SK-N-SH treated with all-trans-retinoic acid at 6 μM for 48 hours (cell line): ENCODE data around the gene TNN.

Source experiments
- ARNTL ChIP-seq: fragments of 450-650 bp; formaldehyde crosslinking; IDR thresholded peaks from 2 replicates; pipeline ENCODE4 v1.5.0; 2020; ENCODE audit warnings: low read depth, mild to moderate bottlenecking, moderate library complexity, borderline replicate concordance
- CSDC2 ChIP-seq: fragments of 250-450 bp; sonication (Bioruptor Pico); IDR thresholded peaks from 2 replicates; pipeline ENCODE4 v1.5.0; 2020; ENCODE audit warnings: mild to moderate bottlenecking, moderate library complexity
- ESRRG ChIP-seq: fragments of 250-450 bp; sonication (Bioruptor Pico); IDR thresholded peaks from 2 replicates; pipeline ENCODE4 v1.6.1; 2021; ENCODE audit warnings: mild to moderate bottlenecking
- GLIS3 ChIP-seq: fragments of 250-450 bp; sonication (Bioruptor Pico); IDR thresholded peaks from 2 replicates; pipeline ENCODE4 v1.5.0; 2020; ENCODE audit warnings: mild to moderate bottlenecking, moderate library complexity
- RARB ChIP-seq: fragments of 250-450 bp; sonication (Bioruptor Pico); IDR thresholded peaks from 2 replicates; pipeline ENCODE4 v1.8.0; 2021; ENCODE audit warnings: mild to moderate bottlenecking, moderate library complexity
- TCF4 ChIP-seq: fragments of 250-450 bp; sonication (Bioruptor Pico); IDR thresholded peaks from 2 replicates; pipeline ENCODE4 v1.8.0; 2021; ENCODE audit warnings: mild to moderate bottlenecking, moderate library complexity, borderline replicate concordance
- TOX ChIP-seq: fragments of 250-450 bp; sonication (Bioruptor Pico); IDR thresholded peaks from 2 replicates; pipeline ENCODE4 v1.8.0; 2021; ENCODE audit warnings: mild to moderate bottlenecking, moderate library complexity, borderline replicate concordance
- ZC3H10 ChIP-seq: fragments of 250-450 bp; sonication (Bioruptor Pico); IDR thresholded peaks from 2 replicates; pipeline ENCODE4 v1.5.1; 2021; ENCODE audit warnings: mild to moderate bottlenecking, moderate library complexity
- ZFP30 ChIP-seq: fragments of 450-650 bp; formaldehyde crosslinking; IDR thresholded peaks from 2 replicates; pipeline ENCODE4 v1.5.0; 2022; ENCODE audit warnings: mild to moderate bottlenecking, moderate library complexity
- ZNF70 ChIP-seq: fragments of 450-650 bp; formaldehyde crosslinking; IDR thresholded peaks from 2 replicates; pipeline ENCODE4 v1.5.0; 2020; ENCODE audit warnings: mild to moderate bottlenecking, moderate library complexity
- TF ChIP-seq, protein P1 (sequence below): fragments of 250-450 bp; sonication (Bioruptor Pico); IDR thresholded peaks from 2 replicates; pipeline ENCODE4 v1.8.0; 2020; ENCODE audit warnings: mild to moderate bottlenecking, moderate library complexity, borderline replicate concordance
- TF ChIP-seq, protein P2 (sequence below): fragments of 250-450 bp; sonication (Bioruptor Pico); IDR thresholded peaks from 2 replicates; pipeline ENCODE4 v1.5.0; 2020; ENCODE audit warnings: mild to moderate bottlenecking, moderate library complexity
- TF ChIP-seq, protein P3 (sequence below): fragments of 250-450 bp; sonication (Bioruptor Pico); IDR thresholded peaks from 2 replicates; pipeline ENCODE4 v1.8.0; 2021; ENCODE audit warnings: low read depth, mild to moderate bottlenecking, moderate library complexity, borderline replicate concordance

DNA sequence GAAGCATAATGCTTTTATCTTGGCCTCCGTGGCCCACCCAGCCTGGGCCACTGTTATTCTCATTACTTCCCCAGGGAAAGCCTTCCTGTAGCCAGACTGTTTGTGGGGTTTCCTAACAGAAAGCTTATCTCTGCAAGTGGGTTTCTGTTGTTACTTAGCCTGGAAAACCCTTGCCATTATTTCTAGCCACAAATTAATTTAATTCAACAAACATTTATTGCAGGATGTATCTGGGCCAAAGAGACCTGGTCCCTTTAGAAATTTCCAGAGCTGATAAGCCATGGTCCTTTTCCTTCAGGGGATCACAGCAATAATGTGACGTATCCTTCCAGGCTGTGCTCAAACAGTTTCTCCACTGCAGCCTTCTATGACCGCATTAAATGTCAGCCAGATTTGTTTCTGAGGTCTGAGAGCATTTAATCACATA lies 20.9 kb downstream of the TNN start:
- no peak for TF ChIP-seq ZFP30
- TF ChIP-seq TOX, result no peak
- TF ChIP-seq, protein P1, sequence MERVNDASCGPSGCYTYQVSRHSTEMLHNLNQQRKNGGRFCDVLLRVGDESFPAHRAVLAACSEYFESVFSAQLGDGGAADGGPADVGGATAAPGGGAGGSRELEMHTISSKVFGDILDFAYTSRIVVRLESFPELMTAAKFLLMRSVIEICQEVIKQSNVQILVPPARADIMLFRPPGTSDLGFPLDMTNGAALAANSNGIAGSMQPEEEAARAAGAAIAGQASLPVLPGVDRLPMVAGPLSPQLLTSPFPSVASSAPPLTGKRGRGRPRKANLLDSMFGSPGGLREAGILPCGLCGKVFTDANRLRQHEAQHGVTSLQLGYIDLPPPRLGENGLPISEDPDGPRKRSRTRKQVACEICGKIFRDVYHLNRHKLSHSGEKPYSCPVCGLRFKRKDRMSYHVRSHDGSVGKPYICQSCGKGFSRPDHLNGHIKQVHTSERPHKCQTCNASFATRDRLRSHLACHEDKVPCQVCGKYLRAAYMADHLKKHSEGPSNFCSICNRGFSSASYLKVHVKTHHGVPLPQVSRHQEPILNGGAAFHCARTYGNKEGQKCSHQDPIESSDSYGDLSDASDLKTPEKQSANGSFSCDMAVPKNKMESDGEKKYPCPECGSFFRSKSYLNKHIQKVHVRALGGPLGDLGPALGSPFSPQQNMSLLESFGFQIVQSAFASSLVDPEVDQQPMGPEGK (CRISPR knock-in tag), result no peak
- TF ChIP-seq ARNTL (CRISPR knock-in tag), result 0 out of 2 replicates have a peak, but pooled peaks have one; percentile 46
- no peak for TF ChIP-seq ESRRG (CRISPR knock-in tag)
- TF ChIP-seq ZNF70 (CRISPR knock-in tag), result no peak
- no peak for TF ChIP-seq RARB (CRISPR knock-in tag)
- TF ChIP-seq, protein P2, sequence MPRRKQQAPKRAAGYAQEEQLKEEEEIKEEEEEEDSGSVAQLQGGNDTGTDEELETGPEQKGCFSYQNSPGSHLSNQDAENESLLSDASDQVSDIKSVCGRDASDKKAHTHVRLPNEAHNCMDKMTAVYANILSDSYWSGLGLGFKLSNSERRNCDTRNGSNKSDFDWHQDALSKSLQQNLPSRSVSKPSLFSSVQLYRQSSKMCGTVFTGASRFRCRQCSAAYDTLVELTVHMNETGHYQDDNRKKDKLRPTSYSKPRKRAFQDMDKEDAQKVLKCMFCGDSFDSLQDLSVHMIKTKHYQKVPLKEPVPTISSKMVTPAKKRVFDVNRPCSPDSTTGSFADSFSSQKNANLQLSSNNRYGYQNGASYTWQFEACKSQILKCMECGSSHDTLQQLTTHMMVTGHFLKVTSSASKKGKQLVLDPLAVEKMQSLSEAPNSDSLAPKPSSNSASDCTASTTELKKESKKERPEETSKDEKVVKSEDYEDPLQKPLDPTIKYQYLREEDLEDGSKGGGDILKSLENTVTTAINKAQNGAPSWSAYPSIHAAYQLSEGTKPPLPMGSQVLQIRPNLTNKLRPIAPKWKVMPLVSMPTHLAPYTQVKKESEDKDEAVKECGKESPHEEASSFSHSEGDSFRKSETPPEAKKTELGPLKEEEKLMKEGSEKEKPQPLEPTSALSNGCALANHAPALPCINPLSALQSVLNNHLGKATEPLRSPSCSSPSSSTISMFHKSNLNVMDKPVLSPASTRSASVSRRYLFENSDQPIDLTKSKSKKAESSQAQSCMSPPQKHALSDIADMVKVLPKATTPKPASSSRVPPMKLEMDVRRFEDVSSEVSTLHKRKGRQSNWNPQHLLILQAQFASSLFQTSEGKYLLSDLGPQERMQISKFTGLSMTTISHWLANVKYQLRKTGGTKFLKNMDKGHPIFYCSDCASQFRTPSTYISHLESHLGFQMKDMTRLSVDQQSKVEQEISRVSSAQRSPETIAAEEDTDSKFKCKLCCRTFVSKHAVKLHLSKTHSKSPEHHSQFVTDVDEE, result peak; percentile 85
- TF ChIP-seq TCF4 (CRISPR knock-in tag), result peak; percentile 92
- TF ChIP-seq ZC3H10 (CRISPR knock-in tag), result no peak
- TF ChIP-seq CSDC2, result no peak
- TF ChIP-seq GLIS3, result no peak
- TF ChIP-seq, protein P3, sequence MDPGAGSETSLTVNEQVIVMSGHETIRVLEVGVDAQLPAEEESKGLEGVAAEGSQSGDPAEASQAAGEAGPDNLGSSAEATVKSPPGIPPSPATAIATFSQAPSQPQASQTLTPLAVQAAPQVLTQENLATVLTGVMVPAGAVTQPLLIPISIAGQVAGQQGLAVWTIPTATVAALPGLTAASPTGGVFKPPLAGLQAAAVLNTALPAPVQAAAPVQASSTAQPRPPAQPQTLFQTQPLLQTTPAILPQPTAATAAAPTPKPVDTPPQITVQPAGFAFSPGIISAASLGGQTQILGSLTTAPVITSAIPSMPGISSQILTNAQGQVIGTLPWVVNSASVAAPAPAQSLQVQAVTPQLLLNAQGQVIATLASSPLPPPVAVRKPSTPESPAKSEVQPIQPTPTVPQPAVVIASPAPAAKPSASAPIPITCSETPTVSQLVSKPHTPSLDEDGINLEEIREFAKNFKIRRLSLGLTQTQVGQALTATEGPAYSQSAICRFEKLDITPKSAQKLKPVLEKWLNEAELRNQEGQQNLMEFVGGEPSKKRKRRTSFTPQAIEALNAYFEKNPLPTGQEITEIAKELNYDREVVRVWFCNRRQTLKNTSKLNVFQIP, result no peak
